Stimulated activated CD8-positive, alpha-beta memory T cell treated with anti-CD3 and anti-CD28 coated beads, Interleukin-4, amount 100 ng/mL, for 24 hours (primary cell): ENCODE results near the gene KBTBD3.
"Not testable (repeated sequence)": the region's sequence is repeated elsewhere in the genome, so short reads cannot be mapped to it uniquely, and the experiment has no call there.

Experiments used
- DNase-seq: peaks from one replicate; pipeline ENCODE4 v3.0.0-alpha.2; 2020; ENCODE audit warnings: low read depth

KBTBD3 gene

DNA sequence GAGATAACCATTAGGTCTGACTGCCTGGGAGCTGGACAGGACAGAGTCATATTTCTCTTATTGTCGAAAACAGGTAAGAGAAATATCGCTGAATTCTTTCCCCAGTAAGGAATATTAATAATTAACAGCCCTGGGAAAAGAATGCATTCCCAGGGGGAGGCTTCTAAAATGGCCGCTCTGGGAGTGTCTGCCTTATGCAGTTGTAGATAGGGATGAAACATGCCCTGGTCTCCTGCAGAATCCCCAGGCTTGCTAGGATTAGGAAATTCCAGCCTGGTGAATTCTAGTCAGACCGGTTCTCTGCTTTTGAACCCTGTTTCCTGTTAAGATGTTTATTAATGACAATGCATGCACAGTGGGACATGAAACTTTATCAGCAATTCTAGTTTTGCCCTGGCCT, 74.1 kb downstream of the KBTBD3 start:
- not testable (repeated sequence) for DNase-seq

- DNase-seq, result no peak
Observed at GRCh38 chr11:106001304-106002012, 75.7 kb downstream of the KBTBD3 start.
